Stimulated activated CD4-positive, alpha-beta T cell treated with anti-CD3 and anti-CD28 coated beads, Interleukin-12 subunit alpha, Interleukin-12 subunit beta, amount 100 ng/mL, for 48 hours (primary cell): ENCODE results near the gene ANAPC4.

Source experiments
- DNase-seq, 3 donors: peaks; one replicate each; pipeline ENCODE4 v3.0.0-alpha.2; 2020; ENCODE audit warnings: low read depth in 2 of 3, low spot score in 1 of 3

The ANAPC4 gene

GRCh38 chr4:25377572-25378436, 741 bp downstream of the ANAPC4 start:
- DNase-seq: no peak

GRCh38 chr4:25378437-25378743, 1.3 kb downstream of the ANAPC4 start:
- DNase-seq: no peak

- DNase-seq: no peak
These were observed 2.5 kb downstream of the ANAPC4 start for GRCh38 chr4:25379591-25379990.

DNA sequence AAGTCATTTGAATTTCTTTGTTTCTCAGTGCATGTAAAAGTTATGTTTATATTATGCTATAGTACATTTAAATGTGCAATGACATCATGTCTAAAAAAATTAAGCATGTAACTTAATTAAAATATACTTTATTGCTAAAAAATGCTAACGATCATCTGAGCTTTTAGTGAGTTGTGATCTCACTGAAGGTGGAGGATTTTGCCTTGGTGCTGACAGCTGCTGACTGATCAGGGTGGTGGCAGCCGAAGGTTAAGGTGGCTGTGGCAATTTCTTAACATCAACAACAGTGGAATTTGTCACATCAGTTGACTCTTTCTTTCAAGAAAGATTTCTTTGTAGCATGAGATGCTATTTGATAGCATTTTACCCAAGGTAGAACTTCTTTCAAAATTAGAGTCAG, 6.6 kb downstream of the ANAPC4 start:
- no peak for DNase-seq

GRCh38 chr4:25386926-25387325, 9.9 kb downstream of the ANAPC4 start:
- no peak for DNase-seq

GRCh38 chr4:25397305-25397704, 20.2 kb downstream of the ANAPC4 start:
- no peak for DNase-seq

DNA sequence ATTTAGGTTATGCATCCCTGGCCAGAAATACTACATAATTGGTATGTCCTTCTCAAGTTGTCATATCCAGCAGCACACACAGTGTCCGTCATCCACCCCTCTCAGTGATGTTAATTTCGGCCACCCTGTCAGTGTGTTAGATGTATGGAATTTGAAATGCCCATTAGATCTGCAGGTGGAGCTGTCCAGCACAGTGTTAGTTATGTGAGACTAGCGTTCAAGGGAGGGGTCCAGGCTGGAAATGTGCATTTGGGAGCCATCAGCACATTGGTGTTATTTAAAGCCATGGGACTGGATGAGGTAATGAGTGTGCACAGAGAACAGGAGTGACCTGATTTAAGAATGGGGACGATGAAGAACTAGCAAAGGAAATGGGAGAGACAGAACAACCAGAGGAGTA, 22.4 kb downstream of the ANAPC4 start:
- DNase-seq: no peak

DNA sequence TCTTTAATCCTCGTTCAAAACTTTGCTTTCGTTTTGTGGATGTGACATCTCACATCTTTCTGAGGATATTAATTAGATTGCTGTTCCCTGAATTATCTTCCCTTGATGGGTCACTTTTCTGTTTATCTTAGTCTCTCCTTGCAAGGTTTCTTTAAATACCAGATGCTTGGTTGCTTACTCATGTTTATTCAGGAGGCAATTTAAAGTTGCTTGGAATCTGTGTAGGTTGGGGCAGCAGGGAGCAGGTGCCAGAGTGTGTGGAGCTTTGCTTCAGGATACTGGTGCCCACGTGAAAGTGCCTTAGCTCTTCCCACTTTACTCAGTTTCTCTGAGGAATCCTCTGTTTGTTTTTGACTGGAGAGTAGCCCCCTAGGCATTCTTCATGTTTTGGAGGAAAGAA, 24.0 kb downstream of the ANAPC4 start:
- DNase-seq: no peak

- no peak for DNase-seq
These were observed 25.5 kb downstream of the ANAPC4 start for GRCh38 chr4:25402521-25402920.

- DNase-seq: no peak
These were observed 26.6 kb downstream of the ANAPC4 start for GRCh38 chr4:25403699-25404098.

- DNase-seq: no peak
These were observed 28.4 kb downstream of the ANAPC4 start for GRCh38 chr4:25405453-25405852.

DNA sequence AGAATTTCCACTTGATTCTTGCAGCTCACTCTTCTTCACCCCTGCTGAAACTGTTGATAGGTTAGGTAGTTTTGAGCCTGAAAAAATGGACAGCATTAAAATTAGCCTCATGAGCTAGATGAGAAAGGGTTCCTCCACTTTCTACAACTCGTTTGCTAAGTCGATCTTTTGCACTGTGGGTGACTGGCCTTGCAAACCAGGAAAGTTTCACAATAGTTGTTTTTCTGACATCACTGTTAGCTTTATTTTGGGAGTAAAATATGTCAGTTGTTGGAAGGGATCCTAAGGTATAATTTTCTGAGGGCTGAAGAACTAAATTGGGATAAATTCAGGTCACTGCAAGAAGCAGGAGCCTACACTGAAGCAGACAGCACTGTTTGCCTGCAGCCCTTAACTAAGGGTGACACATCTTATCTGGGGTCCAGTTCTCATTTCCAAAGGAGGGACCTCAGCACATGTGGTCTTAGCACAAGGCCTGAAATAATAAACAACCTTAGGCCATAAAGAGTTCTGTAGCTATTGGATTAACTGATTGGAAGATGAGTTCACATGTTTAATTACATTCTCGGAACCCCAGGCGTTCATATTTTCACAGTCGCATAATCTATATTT, 29.1 kb downstream of the ANAPC4 start:
- DNase-seq: no peak

DNA sequence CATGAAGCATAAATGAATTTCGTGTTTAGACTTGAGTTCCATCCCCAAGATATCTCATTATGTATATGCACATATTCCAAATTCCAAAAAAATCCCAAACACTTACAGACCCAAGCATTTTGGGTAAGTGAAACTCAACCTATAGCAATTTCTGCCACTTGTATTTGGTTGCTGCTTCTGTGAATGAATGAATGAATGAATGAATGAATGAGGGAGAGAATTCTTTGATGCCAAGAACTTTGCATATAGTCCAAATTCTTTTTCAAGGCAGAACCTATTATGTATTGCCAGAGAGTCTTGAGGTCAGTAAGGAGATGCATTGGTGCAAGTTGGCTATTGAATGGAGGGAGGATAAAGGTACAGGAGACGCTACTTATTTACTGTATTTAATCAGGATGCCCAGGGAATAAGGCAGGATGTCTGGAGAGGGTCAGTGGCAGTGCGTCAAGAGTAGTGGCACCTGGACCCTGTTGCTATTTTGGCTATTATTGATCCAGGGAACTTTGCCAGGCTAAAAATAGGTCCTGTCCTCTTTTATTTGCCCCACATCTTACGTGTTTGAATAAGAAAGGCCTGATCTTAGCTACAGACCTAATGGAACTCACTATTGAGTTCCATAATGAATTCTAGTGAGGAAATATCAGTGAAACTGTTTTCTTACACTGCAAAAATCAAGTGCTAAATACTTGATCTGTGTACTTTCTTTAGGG, 33.9 kb downstream of the ANAPC4 start:
- no peak for DNase-seq

- no peak for DNase-seq
These were observed 36.2 kb downstream of the ANAPC4 start for GRCh38 chr4:25413261-25413660.

GRCh38 chr4:25417014-25417413, 40.0 kb downstream of the ANAPC4 start:
- no peak for DNase-seq

- DNase-seq: no peak
These were observed 43.9 kb downstream of the ANAPC4 start for GRCh38 chr4:25420931-25421330.

DNA sequence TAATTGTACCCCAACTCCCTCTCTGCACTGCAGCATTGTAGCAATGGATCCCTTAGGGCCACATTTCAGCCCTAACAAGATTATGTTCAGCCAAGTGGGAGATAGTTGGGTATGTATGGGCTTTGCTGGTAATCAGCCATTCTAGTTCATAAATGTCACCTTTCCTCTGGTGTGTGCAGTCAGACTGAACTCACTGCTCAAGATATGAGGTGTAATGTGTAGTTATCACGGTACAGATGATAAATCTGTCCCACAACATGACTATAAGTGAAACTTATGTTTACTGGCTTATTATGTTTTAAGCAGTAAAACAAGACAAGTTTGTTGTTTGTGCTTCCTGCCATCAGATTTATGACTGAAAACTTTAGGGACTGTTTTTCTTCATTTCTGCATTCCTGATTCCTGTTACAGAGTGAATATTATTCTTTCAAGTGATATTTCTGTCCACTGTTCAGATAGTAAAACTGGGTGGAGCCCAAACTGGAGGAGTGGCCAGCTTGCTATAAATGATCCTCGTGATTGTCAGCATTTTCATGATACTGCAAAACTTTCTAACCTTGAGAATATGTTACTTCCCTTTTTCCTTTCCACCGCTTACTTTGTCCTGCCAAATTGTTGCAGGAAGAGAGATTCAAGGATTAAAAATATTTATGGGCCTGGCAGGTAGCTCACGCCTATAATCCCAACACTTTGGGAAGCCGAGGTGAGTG, 44.9 kb downstream of the ANAPC4 start:
- DNase-seq: no peak

- DNase-seq: no peak
These were observed 46.5 kb downstream of the ANAPC4 start for GRCh38 chr4:25423548-25423947.

- DNase-seq: no peak
These were observed 47.6 kb downstream of the ANAPC4 start for GRCh38 chr4:25424539-25425228.

DNA sequence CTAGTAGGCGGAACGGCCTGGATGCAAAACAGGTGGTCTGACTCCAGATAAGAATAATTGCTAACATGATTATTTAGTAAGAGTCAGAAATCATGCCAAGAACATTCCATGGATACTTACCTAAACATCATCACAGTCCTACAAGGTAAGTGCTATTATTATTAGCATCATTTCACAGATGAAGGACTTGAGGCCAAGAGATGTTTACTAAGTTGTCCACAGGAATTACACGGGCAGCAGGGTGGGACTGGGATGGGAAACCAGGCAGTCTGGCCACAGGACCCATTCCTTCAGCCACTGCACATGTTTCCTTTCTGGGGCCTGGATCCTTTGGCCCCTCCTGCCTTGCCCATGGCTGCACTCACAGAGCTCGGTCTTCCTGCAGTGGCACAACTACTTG, 48.3 kb downstream of the ANAPC4 start:
- DNase-seq: no peak

DNA sequence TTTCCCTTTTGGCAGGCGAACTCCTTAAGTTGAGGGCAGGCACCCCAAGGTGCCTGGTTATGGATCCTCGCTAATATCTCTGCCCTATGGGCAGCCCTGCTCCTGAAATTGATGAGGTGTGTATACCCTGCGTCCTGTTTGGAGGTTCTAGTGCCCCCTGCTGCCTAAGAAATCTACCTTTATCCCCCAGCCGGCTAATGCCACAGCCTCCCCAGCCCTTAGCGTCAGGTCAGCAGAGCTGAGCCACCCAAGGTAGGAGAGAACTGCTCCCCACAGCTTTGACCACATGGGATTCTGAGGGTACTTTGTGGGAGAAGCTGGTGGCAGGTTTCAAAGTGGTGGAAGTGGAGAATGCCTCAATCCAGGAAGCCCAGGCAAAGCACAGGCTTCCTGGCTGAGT, 50.8 kb downstream of the ANAPC4 start:
- no peak for DNase-seq
